ENCODE data around the gene STXBP4.

The STXBP4 gene

DNA sequence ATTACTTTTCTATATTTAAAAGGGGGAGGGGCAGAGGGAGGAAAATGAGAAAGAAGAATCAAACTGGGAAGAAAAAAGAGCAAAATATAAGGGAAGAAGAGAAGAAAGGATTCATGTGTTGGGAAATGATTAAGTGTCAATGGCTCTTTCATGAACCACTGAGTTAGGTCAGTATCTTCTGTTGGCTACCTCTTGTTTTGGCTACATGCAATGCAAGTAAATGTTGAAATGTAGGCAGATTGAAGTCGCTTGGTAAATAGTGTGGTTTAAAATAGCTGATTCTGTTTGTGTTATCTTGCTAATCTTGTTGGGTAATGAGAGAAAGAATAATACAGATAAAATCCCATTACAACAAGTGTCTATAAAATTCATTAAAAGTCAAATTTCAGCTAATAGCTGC is 27.3 kb upstream of the STXBP4 start:
- no peaks in the 10 kb centered on the region for H3K79me2 ChIP-seq (ENCODE audit: insufficient read depth, low read length)
- H3K4me1 ChIP-seq (ENCODE audit: insufficient read depth, low read length, severe bottlenecking) = no peaks in the 10 kb centered on the region
- no peak overlapping the region for H3K9ac ChIP-seq (ENCODE audit: low read length)
- no peak overlapping the region for H3K27ac ChIP-seq (ENCODE audit: low read depth, low read length, poor library complexity, severe bottlenecking)
- no peak for TF ChIP-seq EZH2 (IDR thresholded peaks at IDR 0.05; ENCODE audit: borderline replicate concordance, low read length)
- TF ChIP-seq, protein P1, sequence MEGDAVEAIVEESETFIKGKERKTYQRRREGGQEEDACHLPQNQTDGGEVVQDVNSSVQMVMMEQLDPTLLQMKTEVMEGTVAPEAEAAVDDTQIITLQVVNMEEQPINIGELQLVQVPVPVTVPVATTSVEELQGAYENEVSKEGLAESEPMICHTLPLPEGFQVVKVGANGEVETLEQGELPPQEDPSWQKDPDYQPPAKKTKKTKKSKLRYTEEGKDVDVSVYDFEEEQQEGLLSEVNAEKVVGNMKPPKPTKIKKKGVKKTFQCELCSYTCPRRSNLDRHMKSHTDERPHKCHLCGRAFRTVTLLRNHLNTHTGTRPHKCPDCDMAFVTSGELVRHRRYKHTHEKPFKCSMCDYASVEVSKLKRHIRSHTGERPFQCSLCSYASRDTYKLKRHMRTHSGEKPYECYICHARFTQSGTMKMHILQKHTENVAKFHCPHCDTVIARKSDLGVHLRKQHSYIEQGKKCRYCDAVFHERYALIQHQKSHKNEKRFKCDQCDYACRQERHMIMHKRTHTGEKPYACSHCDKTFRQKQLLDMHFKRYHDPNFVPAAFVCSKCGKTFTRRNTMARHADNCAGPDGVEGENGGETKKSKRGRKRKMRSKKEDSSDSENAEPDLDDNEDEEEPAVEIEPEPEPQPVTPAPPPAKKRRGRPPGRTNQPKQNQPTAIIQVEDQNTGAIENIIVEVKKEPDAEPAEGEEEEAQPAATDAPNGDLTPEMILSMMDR (IDR thresholded peaks at IDR 0.05; ENCODE audit: low read length) = no peak
- H3K4me2 ChIP-seq (ENCODE audit: low read length) = no peak overlapping the region
- peaks cover 3% of the 10 kb centered on the region; the same call in 1 of the 2 replicates for H3K27me3 ChIP-seq (ENCODE audit: insufficient read depth, low read length)
- no peaks in the 10 kb centered on the region for H4K20me1 ChIP-seq (ENCODE audit: insufficient read depth, low read length)
- H3F3A ChIP-seq (ENCODE audit: insufficient read depth, low read length) = no peaks in the 10 kb centered on the region
- H3K9me2 ChIP-seq (ENCODE audit: low read depth, low read length) = no peaks in the 10 kb centered on the region
- no peak overlapping the region for H2AFZ ChIP-seq (ENCODE audit: low read length)
- no peaks in the 10 kb centered on the region for H3K9me3 ChIP-seq (ENCODE audit: low read length)
- H3K4me3 ChIP-seq (ENCODE audit: low read depth, low read length, poor library complexity, severe bottlenecking) = no peak overlapping the region
- no peaks in the 10 kb centered on the region for H3K36me3 ChIP-seq (ENCODE audit: insufficient read depth, low read length)

GRCh38 chr17:54944796-54945195 is 23.8 kb upstream of the STXBP4 start:
- H2AFZ ChIP-seq (ENCODE audit: low read length) = no peak overlapping the region
- no peaks in the 10 kb centered on the region for H3K79me2 ChIP-seq (ENCODE audit: insufficient read depth, low read length)
- no peaks in the 10 kb centered on the region for H3K4me1 ChIP-seq (ENCODE audit: insufficient read depth, low read length, severe bottlenecking)
- no peak overlapping the region for H3K4me3 ChIP-seq (ENCODE audit: low read depth, low read length, poor library complexity, severe bottlenecking)
- H3K9me3 ChIP-seq (ENCODE audit: low read length) = no peaks in the 10 kb centered on the region
- H3K27me3 ChIP-seq (ENCODE audit: insufficient read depth, low read length) = peaks cover 3% of the 10 kb centered on the region; the same call in 1 of the 2 replicates
- H3K4me2 ChIP-seq (ENCODE audit: low read length) = no peak overlapping the region
- H4K20me1 ChIP-seq (ENCODE audit: insufficient read depth, low read length) = no peaks in the 10 kb centered on the region
- no peak overlapping the region for H3K9ac ChIP-seq (ENCODE audit: low read length)
- H3K27ac ChIP-seq (ENCODE audit: low read depth, low read length, poor library complexity, severe bottlenecking) = no peak overlapping the region
- no peaks in the 10 kb centered on the region for H3F3A ChIP-seq (ENCODE audit: insufficient read depth, low read length)
- H3K9me2 ChIP-seq (ENCODE audit: low read depth, low read length) = no peaks in the 10 kb centered on the region
- no peaks in the 10 kb centered on the region for H3K36me3 ChIP-seq (ENCODE audit: insufficient read depth, low read length)
- no peak for TF ChIP-seq EZH2 (IDR thresholded peaks at IDR 0.05; ENCODE audit: borderline replicate concordance, low read length)
- TF ChIP-seq, protein P1 (IDR thresholded peaks at IDR 0.05; ENCODE audit: low read length) = no peak

- H3K27me3 ChIP-seq (ENCODE audit: insufficient read depth, low read length) = peaks cover 3% of the 10 kb centered on the region; the same call in 1 of the 2 replicates
- TF ChIP-seq EZH2 (IDR thresholded peaks at IDR 0.05; ENCODE audit: borderline replicate concordance, low read length) = no peak
- TF ChIP-seq, protein P1 (IDR thresholded peaks at IDR 0.05; ENCODE audit: low read length) = no peak
Observed at GRCh38 chr17:54945231-54945630, 23.3 kb upstream of the STXBP4 start.

More at GRCh38 chr17:54945231-54945630, 23.3 kb upstream of the STXBP4 start:
- no peaks in the 10 kb centered on the region for H4K20me1 ChIP-seq (ENCODE audit: insufficient read depth, low read length)
- H3K4me1 ChIP-seq (ENCODE audit: insufficient read depth, low read length, severe bottlenecking) = no peaks in the 10 kb centered on the region
- no peak overlapping the region for H3K27ac ChIP-seq (ENCODE audit: low read depth, low read length, poor library complexity, severe bottlenecking)
- H3K9me2 ChIP-seq (ENCODE audit: low read depth, low read length) = no peaks in the 10 kb centered on the region
- no peak overlapping the region for H3K9ac ChIP-seq (ENCODE audit: low read length)
- no peaks in the 10 kb centered on the region for H3F3A ChIP-seq (ENCODE audit: insufficient read depth, low read length)
- no peaks in the 10 kb centered on the region for H3K79me2 ChIP-seq (ENCODE audit: insufficient read depth, low read length)
- no peaks in the 10 kb centered on the region for H3K9me3 ChIP-seq (ENCODE audit: low read length)
- no peak overlapping the region for H3K4me3 ChIP-seq (ENCODE audit: low read depth, low read length, poor library complexity, severe bottlenecking)
- H2AFZ ChIP-seq (ENCODE audit: low read length) = no peak overlapping the region
- H3K36me3 ChIP-seq (ENCODE audit: insufficient read depth, low read length) = no peaks in the 10 kb centered on the region
- no peak overlapping the region for H3K4me2 ChIP-seq (ENCODE audit: low read length)

Data from OCI-LY1 (cell line).